Stimulated activated CD4-positive, alpha-beta T cell treated with anti-CD3 and anti-CD28 coated beads, Interleukin-15, amount 100 ng/mL, for 48 hours (primary cell): Measurements from ENCODE around the gene ZRANB2.

ENCODE experiments used
- DNase-seq, 2 donors: peaks; one replicate each; pipeline ENCODE4 v3.0.0-alpha.2; 2020; ENCODE audit warnings: low read depth in 2 of 2

The ZRANB2 gene, protein sequence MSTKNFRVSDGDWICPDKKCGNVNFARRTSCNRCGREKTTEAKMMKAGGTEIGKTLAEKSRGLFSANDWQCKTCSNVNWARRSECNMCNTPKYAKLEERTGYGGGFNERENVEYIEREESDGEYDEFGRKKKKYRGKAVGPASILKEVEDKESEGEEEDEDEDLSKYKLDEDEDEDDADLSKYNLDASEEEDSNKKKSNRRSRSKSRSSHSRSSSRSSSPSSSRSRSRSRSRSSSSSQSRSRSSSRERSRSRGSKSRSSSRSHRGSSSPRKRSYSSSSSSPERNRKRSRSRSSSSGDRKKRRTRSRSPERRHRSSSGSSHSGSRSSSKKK

DNA sequence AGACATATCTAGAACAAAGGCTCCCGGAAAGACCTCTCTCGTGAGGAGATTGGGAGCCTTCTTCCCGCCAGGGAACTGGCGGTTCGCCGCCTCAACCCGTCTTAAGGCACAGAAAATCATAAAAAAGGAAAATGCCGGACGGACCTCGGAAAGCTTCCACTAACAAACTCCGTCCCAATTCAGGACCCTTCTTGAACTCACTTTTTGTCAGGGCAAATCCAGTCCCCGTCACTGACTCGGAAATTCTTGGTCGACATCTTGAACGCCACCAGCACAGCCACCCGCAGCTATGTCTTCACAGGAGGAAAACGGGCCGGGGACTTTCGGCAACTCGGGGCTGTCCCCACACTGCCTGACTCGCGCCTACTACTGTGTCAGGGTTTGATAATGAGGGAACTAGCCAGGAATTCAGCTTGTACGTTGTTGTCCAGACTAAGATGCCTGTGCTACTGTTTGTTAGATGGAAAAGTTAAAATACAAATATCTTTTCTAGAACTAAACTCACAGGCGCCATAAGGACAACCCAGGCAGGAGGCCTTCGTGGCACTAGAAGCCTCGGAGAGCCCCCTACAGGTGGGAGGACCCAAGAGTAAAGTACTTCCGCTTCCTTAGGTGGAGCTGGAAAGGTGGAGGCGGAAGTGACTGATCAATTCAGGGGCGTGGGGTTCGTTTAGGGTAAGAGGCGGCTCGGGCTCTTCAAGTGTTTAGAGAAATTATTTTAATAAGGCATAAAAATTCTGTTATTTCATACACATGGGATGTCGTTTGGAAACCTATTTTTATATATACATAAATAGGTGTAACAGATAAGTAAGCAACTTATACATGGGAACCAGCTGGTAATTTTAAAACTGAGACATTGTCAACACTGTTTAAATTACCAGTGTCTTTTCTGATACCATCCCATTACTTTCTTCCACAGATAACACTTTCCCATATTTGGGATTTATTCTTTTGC is at the start of gene ZRANB2:
ZRANB2 (minus strand) TSS at position 297 of the 958 bp plus-strand sequence; CDS start at position 257, 40 bp downstream.
- peak; percentile 79 to 82 for DNase-seq

DNA sequence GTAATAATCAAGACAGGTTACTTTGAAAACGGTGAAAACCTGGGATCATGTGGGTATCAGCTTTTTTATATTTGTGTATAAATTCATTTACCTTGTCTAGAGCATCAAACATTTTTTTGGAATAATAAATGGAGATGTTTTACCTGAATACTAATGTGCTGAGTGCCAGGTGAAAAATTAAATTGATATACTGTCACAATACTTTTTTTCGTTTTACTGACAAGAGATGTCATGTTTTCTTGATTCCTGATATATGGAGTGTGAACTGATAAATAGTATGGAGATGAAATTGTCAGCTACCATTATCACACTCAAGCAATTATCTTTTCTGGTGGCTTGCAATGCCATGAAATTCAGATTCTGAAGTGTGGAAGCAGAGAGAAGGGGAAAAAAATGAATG is 47.2 kb upstream of the ZRANB2 start:
- DNase-seq = no peak

DNA sequence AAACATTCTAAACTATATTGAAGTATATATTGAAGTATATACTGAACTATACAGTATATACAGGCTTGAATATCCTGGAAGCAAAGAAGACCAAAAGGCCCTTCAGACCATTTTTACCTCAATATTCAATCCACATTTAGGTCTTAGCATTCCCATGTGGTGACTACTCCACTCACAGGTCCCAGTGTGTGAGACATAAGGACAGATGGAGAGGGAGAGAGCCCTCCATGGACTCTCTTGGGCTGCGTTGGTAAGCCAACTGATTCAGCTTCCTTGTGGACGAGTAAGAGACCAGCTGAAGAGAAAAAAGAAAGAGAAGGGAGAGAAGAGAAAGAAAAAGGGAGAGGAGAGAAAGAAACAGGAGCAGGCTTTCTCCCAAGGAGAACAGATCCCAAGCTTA is 37.3 kb upstream of the ZRANB2 start:
- DNase-seq = no peak

DNA sequence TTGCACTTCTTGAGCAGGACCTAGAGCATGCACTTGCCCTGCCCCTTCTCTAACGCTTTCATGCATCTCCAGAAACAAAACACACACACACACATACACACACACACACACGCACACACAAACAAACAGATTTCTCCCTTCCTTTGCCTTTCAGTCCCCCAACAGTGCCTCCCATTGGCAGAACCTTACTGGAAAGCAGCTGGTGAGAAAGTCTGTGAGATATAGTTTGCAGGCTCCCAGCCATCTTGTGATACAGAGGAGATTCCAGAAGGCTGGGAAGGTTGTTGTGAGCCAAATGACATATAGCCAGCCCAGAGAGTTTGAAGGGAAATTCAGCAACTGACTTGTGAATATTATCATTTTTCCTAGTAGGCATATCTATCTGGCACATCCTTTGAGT is 35.9 kb upstream of the ZRANB2 start:
- no peak for DNase-seq

DNA sequence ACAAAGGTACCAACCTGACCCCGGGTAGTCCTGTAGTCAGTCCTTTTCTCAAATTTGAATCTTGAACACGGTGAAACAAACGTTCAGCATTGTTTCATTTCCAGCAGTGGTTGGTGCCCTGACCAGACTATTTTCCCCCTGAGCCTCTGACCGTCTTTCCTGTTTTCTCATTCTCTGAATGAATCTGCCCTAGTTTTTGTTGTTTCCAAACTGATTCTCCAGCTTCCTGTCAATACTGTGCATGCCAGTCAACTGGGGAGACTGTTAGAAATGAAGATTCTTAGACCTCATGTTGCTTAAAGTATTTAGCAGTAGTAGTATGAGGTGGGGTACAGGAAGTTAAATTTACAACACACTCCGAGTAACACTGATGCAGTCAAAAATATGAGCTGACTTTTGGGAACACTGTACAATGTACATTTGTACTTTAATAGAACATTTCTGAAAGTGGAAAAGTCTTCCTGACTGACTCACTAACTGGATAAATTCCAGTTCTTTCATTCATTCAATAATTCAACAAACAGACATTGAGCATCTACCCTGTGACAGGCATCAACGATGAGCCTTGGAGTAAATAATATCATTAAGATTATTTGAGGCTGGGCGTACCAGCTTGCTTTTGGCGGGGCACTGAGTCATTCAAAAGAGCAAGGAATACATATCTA is 26.0 kb upstream of the ZRANB2 start:
- DNase-seq = no peak

DNA sequence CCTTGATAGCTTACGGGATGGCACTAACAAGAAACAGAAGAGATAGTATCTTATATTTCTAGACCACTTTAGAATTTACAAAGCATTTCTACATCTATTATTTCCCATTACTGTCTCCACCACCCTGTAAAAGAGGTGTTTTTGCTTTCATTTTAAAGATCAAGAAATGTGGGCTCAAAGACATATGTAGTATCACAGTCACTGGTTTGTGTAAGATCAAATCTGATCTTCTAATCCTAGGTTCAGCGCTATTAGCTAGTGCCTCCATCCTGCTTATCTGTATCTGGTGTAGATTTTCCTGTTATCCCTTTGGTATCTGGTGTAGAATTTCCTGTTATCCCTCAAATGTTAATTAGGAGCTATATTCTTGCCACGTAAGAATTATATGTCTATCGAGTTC is 23.6 kb upstream of the ZRANB2 start:
- DNase-seq = no peak

DNA sequence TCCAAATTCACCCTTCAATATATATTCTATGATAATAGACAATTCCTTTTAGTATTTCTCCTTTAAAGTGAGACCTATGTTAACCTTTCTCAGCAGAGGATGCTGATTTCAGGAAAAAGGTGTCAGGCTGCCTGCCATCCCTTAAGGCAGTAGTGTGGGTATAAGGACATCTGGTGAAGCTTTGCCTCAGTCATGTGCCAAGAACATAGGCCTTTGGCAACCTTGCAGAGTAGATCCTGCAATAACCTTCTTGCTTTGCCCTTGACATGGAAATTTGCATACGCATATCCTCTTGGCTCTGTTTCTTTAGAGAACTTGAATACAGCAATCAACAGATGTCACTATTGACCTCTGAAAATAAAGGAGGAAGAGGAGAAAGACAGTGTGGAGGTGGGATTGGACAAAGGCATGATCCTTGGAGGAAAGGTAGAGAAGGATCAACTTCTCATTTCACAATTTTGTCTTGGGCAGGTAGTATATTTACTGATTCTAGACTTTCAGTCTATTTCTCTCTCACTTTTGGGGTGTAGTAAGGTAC is 21.1 kb upstream of the ZRANB2 start:
- no peak for DNase-seq

DNA sequence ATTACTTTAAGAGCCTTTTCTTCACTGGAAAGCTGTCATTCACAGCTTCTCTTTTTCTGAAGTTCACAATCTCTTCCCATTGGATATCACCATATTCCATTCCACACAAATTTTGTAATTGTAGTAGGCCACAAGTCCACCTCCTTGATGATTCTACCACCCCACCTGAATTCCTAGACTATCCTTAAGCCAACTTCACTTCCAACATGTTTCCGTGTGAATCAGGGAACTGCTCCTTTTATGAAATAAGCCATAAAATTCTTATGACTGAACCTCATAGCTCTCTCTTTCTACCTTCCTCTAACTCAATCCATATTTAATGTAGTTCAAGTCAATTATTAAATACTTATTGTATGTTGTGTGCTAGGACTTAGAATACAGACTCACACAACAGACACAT is 16.6 kb upstream of the ZRANB2 start:
- DNase-seq = no peak

DNA sequence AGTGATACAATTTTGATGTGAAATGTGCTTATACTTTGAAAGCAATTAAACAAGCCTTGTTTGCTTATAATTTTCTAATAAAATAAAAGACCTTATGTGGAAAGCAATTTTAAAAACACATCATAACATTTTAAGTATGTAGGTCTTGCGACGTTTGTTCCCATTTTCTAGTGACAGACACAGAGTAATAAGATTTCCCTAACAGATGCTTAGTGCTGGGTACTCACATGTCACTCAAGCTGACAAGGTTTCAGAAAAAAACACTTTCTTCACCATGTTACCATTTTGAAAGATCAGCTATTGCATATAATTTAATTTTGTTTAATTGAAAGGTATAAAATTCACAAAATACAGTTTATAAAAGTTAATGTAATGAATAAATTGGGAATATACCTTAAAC is 14.1 kb upstream of the ZRANB2 start:
- DNase-seq = no peak

DNA sequence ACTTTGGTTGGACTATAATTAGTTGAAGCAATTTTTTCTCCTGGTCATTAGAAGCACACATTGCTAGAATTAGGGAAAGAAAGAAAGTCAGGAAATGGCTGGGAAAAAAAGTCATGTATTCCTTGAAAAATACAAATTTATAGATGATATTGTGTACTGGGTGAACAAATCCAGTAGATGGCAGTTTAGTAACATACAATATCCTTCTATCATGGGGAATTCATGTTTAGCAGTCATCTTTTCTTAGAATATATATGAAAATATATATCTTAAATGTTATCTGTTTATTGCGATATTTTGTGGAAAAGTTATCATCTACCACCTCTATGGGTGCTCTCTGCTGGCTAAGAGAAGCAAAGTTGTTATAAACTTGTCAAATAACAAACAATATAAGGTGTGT is 13.1 kb upstream of the ZRANB2 start:
- no peak for DNase-seq

DNA sequence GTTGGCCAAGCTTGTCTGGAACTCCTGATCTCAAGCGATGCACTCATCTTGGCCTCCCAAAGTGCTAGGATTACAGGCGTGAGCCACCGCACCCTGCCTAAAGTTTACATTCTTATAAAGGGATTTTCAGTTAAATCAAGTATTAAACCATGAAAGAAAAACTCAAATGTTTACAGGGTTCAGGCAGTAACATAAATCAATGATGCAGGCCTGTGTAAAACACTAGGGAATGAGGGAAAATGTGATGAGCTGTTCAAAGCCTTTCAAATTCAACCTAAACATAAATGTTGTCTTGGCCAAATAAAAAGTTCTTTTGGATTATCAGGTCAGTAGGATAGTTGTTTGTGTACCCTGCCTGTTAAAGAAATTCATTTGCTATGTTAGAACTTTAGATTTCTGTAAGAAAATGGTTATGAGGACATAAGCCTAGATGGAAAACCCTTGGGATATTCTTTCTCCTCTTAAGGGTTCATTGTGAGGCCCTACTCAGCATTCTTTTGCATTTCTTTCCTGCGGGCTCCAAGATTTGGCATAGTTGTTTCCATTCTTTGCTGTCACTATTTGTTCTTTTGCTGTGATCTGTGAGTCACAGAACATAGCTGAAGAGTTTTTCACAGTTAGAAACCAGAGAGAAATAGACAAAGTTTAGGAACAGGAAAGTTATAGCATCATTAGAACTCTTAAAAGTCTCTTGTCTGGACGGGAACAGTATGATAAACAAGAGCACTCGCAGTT is 8.9 kb upstream of the ZRANB2 start:
- DNase-seq = no peak

DNA sequence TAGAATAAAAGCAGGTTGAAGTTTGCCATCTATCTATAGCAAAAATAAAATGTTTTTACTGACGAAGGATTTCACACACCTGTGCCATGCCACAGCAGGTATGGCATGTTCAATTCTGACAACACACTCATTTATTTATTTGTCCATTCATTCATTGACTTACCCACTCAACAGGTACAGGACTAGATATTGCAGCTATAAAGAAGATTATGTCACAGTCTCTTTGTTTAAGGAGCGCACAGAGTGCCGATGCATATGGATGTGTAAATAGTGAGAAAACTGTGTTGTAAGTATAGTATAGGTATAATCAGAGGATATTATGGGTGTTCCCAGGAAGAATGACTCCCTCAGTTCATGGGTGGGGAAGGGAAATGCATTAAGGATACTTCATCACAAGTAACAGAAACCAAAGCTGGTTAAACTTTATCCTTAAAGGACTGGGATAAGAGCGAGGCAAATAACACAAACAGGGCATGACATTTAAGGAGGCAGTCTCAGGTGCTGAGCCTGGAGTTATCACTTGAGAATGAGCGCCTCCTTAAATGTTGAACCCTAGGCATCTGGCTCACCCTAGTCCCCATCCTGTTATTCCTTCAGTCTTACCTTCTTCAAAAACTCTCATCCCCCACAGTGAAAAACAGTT is 7.9 kb upstream of the ZRANB2 start:
- no peak for DNase-seq

DNA sequence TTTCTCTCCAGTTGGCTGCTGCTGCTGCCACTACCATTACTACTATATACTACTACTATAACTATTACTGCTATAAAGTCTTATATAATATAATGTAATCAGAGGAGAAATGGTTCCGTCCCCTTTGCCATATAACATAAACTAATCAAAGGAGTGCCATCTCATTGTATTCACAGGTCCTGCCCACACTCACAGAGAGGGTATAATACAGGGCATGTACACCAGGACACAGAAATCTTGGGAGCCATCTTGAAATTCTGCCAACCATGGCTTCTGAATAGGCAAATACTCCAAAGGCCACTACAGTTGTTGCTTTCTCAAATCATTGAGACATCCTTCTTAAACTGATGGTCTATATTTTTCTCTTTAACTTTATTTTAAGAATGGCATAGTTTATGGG is 6.9 kb upstream of the ZRANB2 start:
- no peak for DNase-seq

DNA sequence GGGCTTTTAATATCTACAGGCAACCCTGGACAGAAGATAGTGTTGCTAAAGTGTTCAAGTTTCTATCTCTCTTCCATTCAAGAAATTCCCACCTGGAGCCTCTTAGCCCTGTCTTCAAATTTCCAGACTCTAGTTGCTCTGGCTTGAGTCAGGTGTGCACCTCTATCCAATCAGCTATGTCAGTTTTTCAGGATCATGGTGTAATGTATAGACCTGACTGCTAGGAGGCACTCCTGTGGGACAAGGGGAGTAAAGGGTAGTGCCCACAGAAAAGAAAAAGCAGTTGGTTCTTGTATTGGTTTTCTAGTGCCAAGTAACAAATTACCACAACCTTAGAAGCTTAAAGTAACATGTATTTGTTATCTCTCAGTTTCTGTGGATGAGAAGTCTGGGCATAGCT is 6.2 kb upstream of the ZRANB2 start:
- no peak for DNase-seq

DNA sequence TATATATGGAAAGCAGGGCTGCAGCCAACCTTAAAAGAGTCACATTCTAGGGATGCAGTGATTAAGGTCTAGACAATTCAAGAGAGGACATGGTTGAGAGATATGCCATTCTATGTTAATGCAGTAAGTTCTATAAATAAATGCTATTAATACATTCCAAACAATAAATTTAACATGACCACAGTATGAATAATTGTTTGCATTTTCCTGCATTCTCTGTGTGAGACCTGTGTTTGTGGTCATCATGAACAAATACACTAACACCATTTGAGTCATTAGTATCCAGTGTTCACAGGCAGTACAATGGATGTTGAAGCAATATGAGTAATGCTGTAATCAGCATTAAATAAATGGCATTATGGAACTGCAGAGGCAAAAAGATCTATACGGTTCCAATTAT is 5.5 kb upstream of the ZRANB2 start:
- no peak for DNase-seq

DNA sequence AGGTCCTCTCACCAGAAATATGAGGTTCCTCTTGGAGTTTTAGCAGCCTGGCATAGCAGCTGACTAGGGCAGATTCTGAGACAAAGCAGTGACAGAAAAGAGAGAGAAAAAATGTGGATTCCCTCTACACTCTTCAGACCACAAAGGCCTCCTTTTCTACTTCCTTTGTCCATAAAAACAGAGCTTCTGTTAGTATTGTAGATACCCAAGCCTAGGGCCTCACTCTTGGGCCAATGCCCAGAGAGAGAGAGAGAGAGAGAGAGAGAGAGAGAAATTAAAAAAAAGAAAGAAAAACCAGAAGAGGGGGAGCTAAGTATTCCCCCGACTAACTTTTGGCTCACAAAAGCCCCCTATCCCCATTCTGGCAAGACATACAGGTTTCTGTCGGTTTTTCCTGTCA is 2.4 kb upstream of the ZRANB2 start:
- no peak for DNase-seq

DNA sequence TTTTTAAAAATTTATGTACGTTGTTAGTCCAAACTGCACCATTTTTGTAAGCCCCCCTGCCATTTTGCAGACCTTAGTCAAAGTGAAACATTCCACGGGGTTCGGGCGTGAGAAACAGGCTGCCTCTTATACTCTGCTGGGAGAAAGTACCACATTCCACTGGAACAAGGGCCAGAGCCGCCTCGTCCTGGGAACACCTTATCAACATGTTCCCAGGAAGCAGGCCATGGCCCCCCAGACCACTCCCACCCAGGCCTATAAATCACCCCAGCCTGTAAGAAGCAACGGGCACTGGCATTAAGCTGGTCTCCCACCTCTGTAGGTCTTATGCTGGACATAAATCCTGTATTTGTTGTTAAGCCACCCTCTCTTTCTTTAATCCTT is 854 bp upstream of the ZRANB2 start:
- DNase-seq = no peak

DNA sequence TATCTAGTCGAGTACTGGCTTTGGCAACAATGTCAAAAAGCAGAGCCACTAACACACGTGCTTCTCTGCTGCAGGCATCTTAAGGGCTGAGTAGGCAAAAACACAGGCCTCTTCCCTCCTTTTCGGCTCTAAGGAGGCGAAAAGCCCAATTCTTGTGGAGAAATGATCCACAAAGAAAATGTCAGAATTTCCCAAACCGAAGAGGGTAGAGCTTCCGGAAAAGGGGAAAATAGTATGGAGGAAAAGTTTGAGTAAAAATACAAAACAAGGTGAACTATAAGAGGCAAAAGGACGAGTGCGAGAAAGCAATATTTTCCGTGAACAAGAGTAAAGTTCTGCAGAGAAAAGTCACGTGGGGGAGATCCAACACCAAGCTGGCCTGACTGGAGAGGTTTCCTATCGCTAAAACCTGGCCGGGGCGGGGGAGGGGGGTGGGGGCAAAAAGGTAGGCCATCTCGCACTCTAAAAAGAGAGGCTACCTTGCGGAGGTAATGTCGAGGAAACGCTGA is 551 bp downstream of the ZRANB2 start:
- peak in 1 of 2 donors; percentile 18 for DNase-seq

DNA sequence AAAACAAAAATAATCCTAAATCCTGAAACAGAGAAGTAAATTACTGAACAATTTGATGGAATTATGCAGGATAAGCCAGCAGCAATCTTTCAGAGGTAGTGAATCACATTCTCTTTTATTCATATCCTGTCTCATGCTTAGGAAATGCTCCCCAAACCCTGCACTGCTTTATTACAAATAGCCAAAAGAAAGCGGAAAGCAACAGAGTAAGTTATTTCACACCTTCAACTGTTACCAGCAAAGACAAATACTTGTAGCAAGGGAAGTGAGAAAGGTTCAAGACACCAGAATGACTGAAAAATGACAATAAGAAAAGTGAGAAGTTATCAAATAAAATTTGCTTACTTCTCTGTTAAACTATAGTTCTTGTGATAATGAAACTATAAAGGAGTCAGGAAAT is 6.2 kb downstream of the ZRANB2 start:
- no peak for DNase-seq

DNA sequence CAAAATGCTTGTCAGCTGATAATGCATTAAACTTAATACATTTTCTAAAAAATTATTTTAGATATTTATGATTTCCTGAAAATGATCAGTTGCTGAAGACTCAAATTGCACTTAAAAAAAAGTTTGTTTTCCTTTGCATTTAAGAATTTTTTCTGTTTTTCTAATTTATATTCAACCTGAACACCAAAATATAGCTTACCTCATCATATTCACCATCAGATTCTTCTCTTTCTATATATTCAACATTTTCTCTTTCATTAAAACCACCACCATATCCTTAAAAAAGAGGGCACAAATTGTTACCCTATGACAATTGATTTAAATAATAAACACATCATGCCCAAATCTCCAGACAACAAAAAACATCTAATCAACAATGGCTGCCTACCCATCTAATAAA is 8.6 kb downstream of the ZRANB2 start:
- no peak for DNase-seq

DNA sequence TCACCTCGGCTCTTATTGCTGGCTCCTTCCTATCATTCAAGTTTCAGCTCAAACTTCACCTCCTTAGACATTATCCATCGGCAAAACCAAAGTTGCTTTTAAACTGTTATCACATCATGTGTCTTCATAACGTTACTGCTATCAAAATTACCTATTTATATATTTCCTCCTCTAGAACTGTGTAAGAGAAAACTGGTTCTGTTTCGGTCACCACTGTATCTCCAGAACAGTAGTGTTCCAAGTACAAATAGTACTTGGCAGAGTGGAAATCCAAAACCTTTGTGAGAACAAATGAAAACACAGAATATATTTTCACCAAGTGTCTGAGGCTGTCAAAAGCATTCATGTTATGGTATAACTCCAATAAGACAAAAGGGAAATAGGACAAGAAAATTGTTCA is 9.1 kb downstream of the ZRANB2 start:
- no peak for DNase-seq
